Uterus (tissue), 2 donors: ENCODE data around the gene VASP.

Experiments
- CTCF ChIP-seq, 4 experiments: fragments of 200-600 bp in 2 of 4; fragments of 450-650 bp in 2 of 4; sonication (generic) in 2 of 4; IDR thresholded peaks; one replicate each; pipeline ENCODE4 v1.5.1; 2016 to 2019; ENCODE audit warnings: antibody characterized with exemption in 4 of 4, mild to moderate bottlenecking in 2 of 4, moderate library complexity in 1 of 4
- POLR2A ChIP-seq, 2 donors: fragments of 450-650 bp; IDR thresholded peaks; one replicate each; pipeline ENCODE4 v1.6.1; 2016; ENCODE audit warnings: antibody characterized with exemption in 2 of 2, mild to moderate bottlenecking in 1 of 2, moderate library complexity in 1 of 2

DNA sequence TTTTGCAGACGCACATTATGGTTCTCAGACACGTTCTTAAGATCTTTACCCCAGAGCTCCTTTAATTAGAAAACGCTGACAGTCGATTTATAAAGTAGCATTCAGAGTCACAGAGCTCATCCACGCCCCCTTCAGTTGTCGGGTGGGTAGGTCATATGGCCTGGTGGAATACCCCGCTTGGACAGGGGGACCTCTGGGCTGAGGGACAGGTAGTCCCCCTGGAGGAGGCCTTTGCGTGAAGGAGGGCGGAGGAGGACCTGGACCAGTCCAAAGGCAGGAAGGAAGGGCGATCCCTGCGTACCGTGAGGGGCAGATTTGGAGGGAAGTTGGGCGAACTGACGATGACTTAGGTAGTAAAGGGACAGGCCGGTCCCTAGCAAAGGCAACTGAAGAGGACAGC lies 20.5 kb downstream of the VASP start:
- TF ChIP-seq POLR2A (IDR thresholded peaks at IDR 0.05) (no peak), CTCF (IDR thresholded peaks at IDR 0.05) (no peak)
